GM12892 (cell line): ENCODE results near the gene SH3GLB2.
A peak's percentile ranks its signal among the peaks of the same experiment; 100 is the strongest.
"Not testable (repeated sequence)": the region's sequence is repeated elsewhere in the genome, so short reads cannot be mapped to it uniquely, and the experiment has no call there.

ENCODE experiments used
- DNase-seq: peaks from one replicate; pipeline ENCODE4 v3.0.0; 2011; ENCODE audit not compliant: insufficient read length
- FAIRE-seq: peaks from 2 replicates; lab custom pipeline; 2011; peaks lifted over from hg19 to GRCh38; lab: Jason Lieb, UNC
- POLR2A ChIP-seq: IDR thresholded peaks from 2 replicates; pipeline ENCODE4 v1.6.1; 2011; ENCODE audit warnings: low read depth, low read length, control low read depth
- POLR2AphosphoS5 ChIP-seq: IDR thresholded peaks from 2 replicates; pipeline ENCODE4 v1.6.1; 2011; ENCODE audit warnings: low read depth, low read length, control low read depth
- TAF1 ChIP-seq: IDR thresholded peaks from 2 replicates; pipeline ENCODE4 v1.6.1; 2011; ENCODE audit warnings: low read depth, mild to moderate bottlenecking, control low read depth, low read length, borderline replicate concordance

Gene SH3GLB2

DNA sequence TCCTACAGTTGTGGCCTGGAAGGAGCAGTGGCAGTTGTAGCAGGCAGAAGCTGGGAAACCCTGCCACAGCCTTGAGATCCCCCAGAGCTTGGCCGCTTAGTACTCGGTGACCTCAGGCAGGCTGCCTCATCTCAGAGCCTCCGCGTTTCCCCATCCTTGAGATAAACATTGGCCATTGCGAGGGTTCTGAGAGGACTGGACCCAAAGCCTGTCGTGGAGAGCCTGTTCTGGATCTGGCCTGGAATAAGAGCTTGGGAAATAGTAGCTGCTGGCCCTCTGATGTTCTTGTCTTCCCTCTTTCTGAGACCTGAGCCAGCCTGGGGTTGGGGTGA, 9.6 kb upstream of the SH3GLB2 start:
- no peak for FAIRE-seq
- DNase-seq: no peak

DNA sequence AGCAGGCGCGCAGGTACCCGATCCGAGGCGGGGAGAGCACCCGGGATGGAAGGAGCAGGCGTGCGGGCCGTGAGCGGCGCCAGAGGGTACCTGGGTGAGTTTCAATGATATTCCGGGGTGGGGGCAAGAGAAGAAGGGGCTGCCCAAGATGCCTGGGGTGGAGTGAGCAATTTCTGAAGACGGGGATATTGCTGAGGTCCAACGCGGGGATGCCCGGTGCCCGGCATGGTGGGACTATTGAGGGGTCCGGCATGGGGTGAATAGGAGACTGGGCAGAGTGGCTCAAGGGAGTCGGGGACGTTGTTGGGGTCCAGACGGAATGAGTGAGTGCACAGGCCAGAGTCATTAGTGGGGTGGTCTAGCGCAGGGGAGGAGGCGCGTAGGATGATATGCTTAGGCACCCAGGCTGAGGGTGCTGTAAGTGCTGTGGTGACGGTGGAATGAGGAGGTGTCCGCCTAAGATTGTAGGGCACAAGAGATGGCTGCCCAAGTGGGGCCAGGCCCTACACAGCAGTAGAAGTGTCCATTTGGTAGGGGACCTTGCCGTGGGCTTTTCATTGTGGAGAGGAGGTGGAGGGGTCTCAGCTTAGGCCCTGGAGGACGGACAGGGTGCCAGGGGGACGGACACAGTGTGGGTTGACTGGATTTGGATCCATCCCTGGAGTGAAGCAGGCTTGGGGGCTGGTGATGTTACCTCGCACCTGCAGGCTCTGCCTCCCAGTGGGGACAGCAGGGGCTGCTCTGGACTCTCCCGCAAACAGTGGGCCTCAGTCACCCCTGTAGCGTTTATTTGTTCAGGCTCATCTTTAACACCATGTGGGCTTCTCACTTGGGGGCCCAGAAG, 9.0 kb upstream of the SH3GLB2 start:
- DNase-seq (no peak), FAIRE-seq (no peak)
- TF ChIP-seq POLR2AphosphoS5 (no peak), POLR2A (no peak), TAF1 (no peak)

More for the DNA sequence above, 9.6 kb upstream of the SH3GLB2 start:
- TF ChIP-seq POLR2AphosphoS5 (no peak), TAF1 (no peak), POLR2A (no peak)

DNA sequence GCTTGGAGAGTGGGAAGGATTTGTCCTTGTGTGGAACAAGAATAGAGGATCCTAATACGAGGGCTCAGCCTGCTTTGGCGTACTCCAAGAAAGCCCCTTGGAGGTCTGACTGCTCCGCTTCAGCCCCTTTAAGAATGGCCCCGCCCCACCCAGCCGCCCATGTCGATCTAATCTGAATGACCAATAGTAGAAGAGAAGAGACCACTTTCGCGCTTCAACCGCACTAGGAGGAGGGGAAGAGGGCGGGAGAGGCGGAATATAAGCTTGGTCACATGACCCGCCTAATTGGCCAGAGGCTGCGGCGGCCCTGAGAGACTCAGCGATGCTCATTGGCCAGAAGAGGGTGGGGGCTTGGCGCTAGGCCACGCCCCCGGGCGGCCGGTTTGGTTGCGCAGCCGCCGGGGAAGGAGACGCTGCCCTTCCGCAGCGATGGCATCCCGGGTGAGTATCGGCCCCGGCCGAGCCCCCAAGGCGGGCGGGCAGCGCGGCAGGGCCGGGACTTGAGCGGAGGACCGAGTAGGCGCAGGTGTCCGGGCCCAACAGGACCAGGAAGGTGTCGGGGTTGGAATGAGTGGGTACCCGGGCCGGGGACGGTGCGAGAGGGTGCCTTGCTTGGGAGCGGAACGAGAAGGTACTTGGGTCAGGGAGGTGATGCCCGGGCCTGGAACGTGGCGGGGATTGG, 8.3 kb upstream of the SH3GLB2 start, which contains the start of gene MIGA2:
MIGA2 (plus strand) TSS at position 386 of the 682 bp plus-strand sequence. CDS start 3,969 bp downstream, outside the sequence.
- peak; percentile 66 for TF ChIP-seq POLR2AphosphoS5
- peak; percentile 58 for TF ChIP-seq TAF1
- TF ChIP-seq POLR2A: peak; percentile 87
- DNase-seq (peak; percentile 98), FAIRE-seq (peak; percentile 97)

DNA sequence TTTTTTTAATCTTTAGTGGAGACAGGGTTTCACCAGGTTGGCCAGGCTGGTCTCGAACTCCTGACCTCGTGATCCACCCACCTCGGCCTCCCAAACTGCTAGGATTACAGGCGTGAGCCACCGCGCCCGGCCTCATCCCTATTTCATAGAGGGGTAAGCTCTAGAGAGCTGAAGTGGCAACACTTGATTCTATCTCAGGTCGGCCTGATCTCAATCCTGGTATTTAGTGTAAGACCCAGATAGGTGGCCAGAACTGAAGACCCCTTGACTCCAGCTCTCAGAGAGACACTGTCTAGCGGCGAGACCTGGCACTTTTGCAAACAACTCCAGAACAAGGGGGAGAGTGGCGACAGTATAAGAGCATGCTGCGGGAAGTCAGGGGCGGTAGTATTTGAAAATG, 7.7 kb upstream of the SH3GLB2 start:
- DNase-seq, FAIRE-seq: not testable (repeated sequence)

DNA sequence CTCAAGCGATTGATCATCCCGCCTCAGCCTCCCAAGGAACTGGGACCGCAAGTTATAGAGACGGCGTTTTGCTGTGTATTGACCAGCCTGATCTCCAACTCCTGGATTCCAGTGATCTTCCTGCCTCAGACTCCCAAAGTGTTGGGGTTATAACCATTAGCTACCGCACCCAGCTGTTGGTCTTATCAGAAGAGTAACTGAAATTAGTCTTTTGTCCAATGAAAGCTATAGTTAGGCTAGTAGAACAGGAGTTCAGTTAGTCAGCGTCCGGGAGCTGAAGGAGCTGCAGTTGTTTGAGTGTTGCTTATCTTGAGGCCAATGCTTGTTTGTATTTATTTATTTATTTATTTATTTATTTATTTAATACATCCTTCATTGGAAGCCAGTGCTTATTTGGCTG, 5.1 kb upstream of the SH3GLB2 start:
- DNase-seq (no peak), FAIRE-seq (no peak)
- TF ChIP-seq POLR2A (no peak), POLR2AphosphoS5 (no peak), TAF1 (no peak)

DNA sequence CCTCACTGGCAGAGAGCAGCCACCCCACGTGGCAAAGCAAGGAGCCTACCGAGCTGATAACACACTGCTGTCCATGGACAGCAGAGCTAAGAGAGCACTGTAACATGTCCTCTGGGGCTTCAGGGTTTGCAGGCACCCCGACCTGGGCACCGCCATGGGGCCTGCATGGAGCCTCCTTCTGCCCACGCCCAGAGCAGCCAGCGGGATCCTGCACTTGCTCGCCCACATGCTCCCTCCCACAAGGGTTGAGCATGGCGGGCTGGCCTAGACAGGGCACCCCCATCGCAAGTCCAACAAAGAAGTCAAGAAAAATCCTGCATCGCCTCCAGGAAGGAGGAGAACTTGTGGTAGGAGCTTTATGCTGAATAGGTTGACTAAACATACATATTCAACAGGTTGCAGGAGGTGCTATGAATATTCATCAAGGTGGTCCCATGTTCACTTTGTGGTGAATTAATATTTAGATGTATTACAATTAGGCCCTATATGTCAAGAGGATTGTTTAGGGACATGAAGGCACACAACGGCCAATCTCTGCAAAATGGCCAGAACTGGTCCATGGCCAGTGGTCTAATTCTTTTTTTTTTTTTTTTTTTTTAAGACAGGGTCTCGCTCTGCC, 4.5 kb upstream of the SH3GLB2 start:
- FAIRE-seq: no peak
- TF ChIP-seq TAF1 (no peak), POLR2A (no peak), POLR2AphosphoS5 (no peak)
- no peak for DNase-seq

- FAIRE-seq (no peak), DNase-seq (no peak)
- TF ChIP-seq POLR2A: no peak
- no peak for TF ChIP-seq POLR2AphosphoS5
- no peak for TF ChIP-seq TAF1
Measured at GRCh38 chr9:129031514-129031913, 3.4 kb upstream of the SH3GLB2 start.

GRCh38 chr9:129030191-129030590, 2.1 kb upstream of the SH3GLB2 start:
- no peak for DNase-seq
- no peak for FAIRE-seq
- TF ChIP-seq POLR2AphosphoS5 (no peak), TAF1 (no peak), POLR2A (no peak)

- no peak for FAIRE-seq
- DNase-seq: no peak
- TF ChIP-seq POLR2A (no peak), TAF1 (no peak), POLR2AphosphoS5 (no peak)
Measured at GRCh38 chr9:129027685-129028191, 393 bp downstream of the SH3GLB2 start.

DNA sequence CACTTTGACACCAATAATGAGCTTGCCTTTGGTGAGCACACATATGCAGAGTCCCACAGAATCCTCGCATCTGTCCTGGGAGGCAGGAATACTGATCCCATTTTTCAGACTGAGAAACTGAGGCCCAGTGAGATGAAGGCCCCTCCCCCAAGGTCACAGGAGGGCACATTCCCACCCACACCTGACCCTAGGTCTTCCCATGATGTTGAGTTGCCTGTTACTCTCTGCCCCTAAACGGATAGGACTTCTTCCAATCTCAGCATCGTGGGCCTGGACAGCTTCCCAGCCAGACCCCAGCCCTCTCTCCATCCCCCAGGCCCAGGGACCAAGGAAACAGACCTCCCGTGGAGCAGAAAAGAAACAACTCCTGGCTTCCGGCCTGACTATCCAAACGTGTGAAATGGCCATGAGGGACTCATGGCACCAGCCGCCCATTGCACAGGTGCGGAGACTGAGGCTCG, 877 bp downstream of the SH3GLB2 start:
- FAIRE-seq (no peak), DNase-seq (no peak)

More for the DNA sequence above, 877 bp downstream of the SH3GLB2 start:
- TF ChIP-seq TAF1: no peak
- no peak for TF ChIP-seq POLR2A
- no peak for TF ChIP-seq POLR2AphosphoS5
